Neural progenitor cell (in vitro differentiated cells): ENCODE measurements around the gene ZNF280C. TPM values are rescaled to one million over a fixed set of nuclear protein-coding genes. Genes with fewer than 3 reads are reported as not detected.

Experiments used
- DNase-seq: peaks from one replicate; pipeline ENCODE4 v3.0.0-alpha.2; 2016; ENCODE audit warnings: low spot score
- H2AFZ ChIP-seq: fragments of 200-600 bp; sonication (generic); replicated peaks from 2 replicates; pipeline ENCODE4 v1.6.1; 2016; ENCODE audit warnings: antibody characterized with exemption
- H3F3A ChIP-seq: fragments of 200-600 bp; sonication (generic); 2 replicates; pipeline ENCODE4 v1.6.1; 2016; ENCODE audit warnings: antibody characterized with exemption, low read depth
- H3K27ac ChIP-seq: fragments of 200-600 bp; sonication (generic); 2 replicates; pipeline ENCODE4 v1.5.1; 2016; ENCODE audit warnings: mild to moderate bottlenecking
- H3K27me3 ChIP-seq: fragments of 200-600 bp; sonication (generic); 2 replicates; pipeline ENCODE4 v1.6.1; 2016; ENCODE audit warnings: mild to moderate bottlenecking, moderate library complexity
- H3K36me3 ChIP-seq: fragments of 200-600 bp; sonication (generic); 2 replicates; pipeline ENCODE4 v1.5.1; 2016
- H3K4me1 ChIP-seq: fragments of 200-600 bp; sonication (generic); 2 replicates; pipeline ENCODE4 v1.6.1; 2016; ENCODE audit warnings: mixed run types
- H3K4me2 ChIP-seq: fragments of 200-600 bp; sonication (generic); 2 replicates; pipeline ENCODE4 v1.6.1; 2016
- H3K4me3 ChIP-seq: fragments of 200-600 bp; sonication (generic); 2 replicates; pipeline ENCODE4 v1.5.1; 2016
- H3K79me2 ChIP-seq: fragments of 200-600 bp; sonication (generic); 2 replicates; pipeline ENCODE4 v1.6.1; 2016; ENCODE audit warnings: low read depth
- H3K9ac ChIP-seq: fragments of 200-600 bp; sonication (generic); 2 replicates; pipeline ENCODE4 v1.6.1; 2016
- H3K9me3 ChIP-seq: fragments of 200-600 bp; sonication (generic); 2 replicates; pipeline ENCODE4 v1.5.1; 2016; ENCODE audit warnings: low read depth
- H4K20me1 ChIP-seq: fragments of 200-600 bp; sonication (generic); 2 replicates; pipeline ENCODE4 v1.6.1; 2016; ENCODE audit warnings: low read depth
- H3K27ac Mint-ChIP-seq: 3 replicates; pipeline ENCODE4 v1.8.0; 2021; ENCODE audit warnings: mixed read lengths
- H3K27me3 Mint-ChIP-seq: 2 replicates; pipeline ENCODE4 v1.8.0; 2022; ENCODE audit warnings: low read depth, mild to moderate bottlenecking, inconsistent platforms, moderate library complexity, mixed read lengths; ENCODE audit not compliant: insufficient read depth
- H3K36me3 Mint-ChIP-seq: 3 replicates; pipeline ENCODE4 v1.8.0; 2021; ENCODE audit warnings: mixed read lengths
- H3K4me1 Mint-ChIP-seq: 3 replicates; pipeline ENCODE4 v1.8.0; 2021; ENCODE audit warnings: mixed read lengths
- H3K4me3 Mint-ChIP-seq: 3 replicates; pipeline ENCODE4 v1.8.0; 2021; ENCODE audit warnings: mild to moderate bottlenecking, moderate library complexity, mixed read lengths
- H3K9me3 Mint-ChIP-seq: 3 replicates; pipeline ENCODE4 v1.8.0; 2020; ENCODE audit warnings: mixed read lengths
- EZH2 ChIP-seq: fragments of 200-600 bp; sonication (generic); IDR thresholded peaks from 2 replicates; pipeline ENCODE4 v1.6.1; 2017; ENCODE audit warnings: antibody characterized with exemption, mild to moderate bottlenecking, moderate library complexity
- EZH2phosphoT487 ChIP-seq: fragments of 200-600 bp; sonication (generic); IDR thresholded peaks from 2 replicates; pipeline ENCODE4 v1.6.1; 2017; ENCODE audit warnings: antibody characterized with exemption
- total RNA-seq: library from RNA; depleted of rRNA; stranded (reverse); fragments of >200 nt; gene quantifications from 2 replicates; pipeline ENCODE4 v1.2.3, GENCODE V29; 2015; ENCODE audit warnings: low replicate concordance
- TF ChIP-seq, protein P1 (sequence below): fragments of 200-600 bp; sonication (generic); IDR thresholded peaks from 2 replicates; pipeline ENCODE4 v1.5.1; 2017; ENCODE audit warnings: antibody characterized with exemption, mild to moderate bottlenecking

ZNF280C gene
- total RNA-seq, 1 donor from 2014 or later: 41.8 TPM

DNA sequence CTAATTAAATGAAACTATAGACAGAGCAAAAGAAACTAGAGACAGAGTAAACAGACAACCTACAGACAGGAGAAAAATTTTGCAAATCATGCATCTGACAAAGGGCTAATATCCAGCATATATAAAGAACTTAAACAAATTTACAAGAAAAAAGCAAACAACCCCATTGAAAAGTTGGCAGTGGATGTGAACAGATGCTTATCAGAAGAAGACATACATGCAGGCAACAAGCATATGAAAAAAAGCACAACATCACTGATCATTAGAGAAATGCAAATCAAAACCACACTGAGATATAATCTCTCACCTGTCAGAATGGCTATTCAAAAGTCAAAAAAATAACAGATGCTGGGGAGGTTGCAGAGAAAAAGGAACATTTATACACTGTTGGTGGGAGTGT is 14.8 kb downstream of the ZNF280C start:
- peaks cover under 1% of the 10 kb centered on the region for H3K9me3 ChIP-seq
- H3K4me3 Mint-ChIP-seq: no peak overlapping the region
- H3K36me3 Mint-ChIP-seq: peaks cover 70% of the 10 kb centered on the region

DNA sequence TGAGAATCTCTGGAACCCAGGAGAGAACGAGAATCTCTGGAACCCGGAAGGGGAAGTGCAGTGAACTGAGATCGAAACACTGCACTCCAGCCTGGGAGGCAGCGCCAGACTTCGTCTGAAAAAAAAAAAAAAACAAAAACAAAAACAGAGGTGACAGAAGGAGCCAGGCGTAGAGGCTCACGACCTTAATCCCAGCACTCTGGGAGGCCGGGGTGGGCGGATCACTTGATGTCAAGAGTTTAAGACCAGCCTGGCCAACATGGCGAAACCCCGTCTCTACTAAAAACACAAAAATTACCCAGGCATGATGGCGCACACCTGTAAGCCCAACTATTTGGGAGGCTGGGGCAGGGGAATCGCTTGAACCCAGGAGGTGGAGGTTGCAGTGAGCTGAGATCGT is 17.0 kb downstream of the ZNF280C start:
- Histone ChIP-seq H3F3A (no peaks in the 10 kb centered on the region), H2AFZ (no peak overlapping the region), H3K9ac (no peak overlapping the region), H3K27ac (no peak overlapping the region), H3K36me3 (peaks cover 3% of the 10 kb centered on the region), H3K4me1 (no peaks in the 10 kb centered on the region), H3K9me3 (peaks cover 4% of the 10 kb centered on the region), H4K20me1 (peaks cover 9% of the 10 kb centered on the region), H3K27me3 (no peaks in the 10 kb centered on the region), H3K4me2 (no peak overlapping the region), H3K79me2 (peaks cover 42% of the 10 kb centered on the region), H3K4me3 (no peak overlapping the region)
- no peaks in the 10 kb centered on the region for H3K4me1 Mint-ChIP-seq
- no peak overlapping the region for H3K27ac Mint-ChIP-seq
- no peak for DNase-seq
- peaks cover 71% of the 10 kb centered on the region for H3K36me3 Mint-ChIP-seq
- no peaks in the 10 kb centered on the region for H3K27me3 Mint-ChIP-seq
- TF ChIP-seq EZH2phosphoT487: no peak
- TF ChIP-seq, protein P1, sequence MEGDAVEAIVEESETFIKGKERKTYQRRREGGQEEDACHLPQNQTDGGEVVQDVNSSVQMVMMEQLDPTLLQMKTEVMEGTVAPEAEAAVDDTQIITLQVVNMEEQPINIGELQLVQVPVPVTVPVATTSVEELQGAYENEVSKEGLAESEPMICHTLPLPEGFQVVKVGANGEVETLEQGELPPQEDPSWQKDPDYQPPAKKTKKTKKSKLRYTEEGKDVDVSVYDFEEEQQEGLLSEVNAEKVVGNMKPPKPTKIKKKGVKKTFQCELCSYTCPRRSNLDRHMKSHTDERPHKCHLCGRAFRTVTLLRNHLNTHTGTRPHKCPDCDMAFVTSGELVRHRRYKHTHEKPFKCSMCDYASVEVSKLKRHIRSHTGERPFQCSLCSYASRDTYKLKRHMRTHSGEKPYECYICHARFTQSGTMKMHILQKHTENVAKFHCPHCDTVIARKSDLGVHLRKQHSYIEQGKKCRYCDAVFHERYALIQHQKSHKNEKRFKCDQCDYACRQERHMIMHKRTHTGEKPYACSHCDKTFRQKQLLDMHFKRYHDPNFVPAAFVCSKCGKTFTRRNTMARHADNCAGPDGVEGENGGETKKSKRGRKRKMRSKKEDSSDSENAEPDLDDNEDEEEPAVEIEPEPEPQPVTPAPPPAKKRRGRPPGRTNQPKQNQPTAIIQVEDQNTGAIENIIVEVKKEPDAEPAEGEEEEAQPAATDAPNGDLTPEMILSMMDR: no peak
- TF ChIP-seq EZH2: no peak
- H3K9me3 Mint-ChIP-seq: peaks cover 22% of the 10 kb centered on the region
- no peak overlapping the region for H3K4me3 Mint-ChIP-seq

More for the DNA sequence above, 14.8 kb downstream of the ZNF280C start:
- Histone ChIP-seq H3F3A (no peaks in the 10 kb centered on the region), H3K27ac (no peak overlapping the region), H3K4me1 (no peaks in the 10 kb centered on the region), H4K20me1 (peaks cover 9% of the 10 kb centered on the region), H3K9ac (no peak overlapping the region), H3K79me2 (peaks cover 42% of the 10 kb centered on the region), H3K27me3 (no peaks in the 10 kb centered on the region), H3K36me3 (peaks cover 3% of the 10 kb centered on the region), H2AFZ (no peak overlapping the region), H3K4me3 (no peak overlapping the region), H3K4me2 (no peak overlapping the region)
- TF ChIP-seq EZH2phosphoT487: no peak
- TF ChIP-seq EZH2: no peak
- TF ChIP-seq, protein P1: no peak
- no peaks in the 10 kb centered on the region for H3K4me1 Mint-ChIP-seq
- DNase-seq: no peak
- H3K27me3 Mint-ChIP-seq: peaks cover 2% of the 10 kb centered on the region
- peaks cover 26% of the 10 kb centered on the region for H3K9me3 Mint-ChIP-seq
- H3K27ac Mint-ChIP-seq: no peak overlapping the region

DNA sequence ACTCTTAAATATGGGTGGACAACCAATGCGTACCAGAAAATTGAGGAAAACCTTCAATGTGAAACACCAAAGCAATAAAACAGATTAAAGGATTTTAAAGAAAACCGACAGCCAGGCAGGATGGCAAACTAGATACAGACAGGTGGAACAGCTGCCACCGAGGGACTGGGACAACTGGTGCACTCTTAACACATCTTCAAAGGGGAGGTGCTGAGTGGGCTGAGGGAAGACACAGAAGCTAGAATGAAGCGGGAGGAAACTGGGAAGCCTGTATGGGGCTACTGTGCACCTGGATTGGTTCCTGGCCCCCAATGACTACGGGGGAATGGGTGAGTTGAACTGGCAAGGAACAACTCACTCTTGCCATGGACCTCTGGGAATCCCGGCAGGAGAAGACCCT is 20.7 kb downstream of the ZNF280C start:
- H3K36me3 Mint-ChIP-seq: peaks cover 63% of the 10 kb centered on the region
- H3K27me3 Mint-ChIP-seq: no peaks in the 10 kb centered on the region
- DNase-seq: no peak

More for the DNA sequence above, 20.7 kb downstream of the ZNF280C start:
- H3K4me3 ChIP-seq: no peak overlapping the region
- H3K4me1 ChIP-seq: no peaks in the 10 kb centered on the region
- H3F3A ChIP-seq: no peaks in the 10 kb centered on the region
- no peak overlapping the region for H3K27ac ChIP-seq
- H3K4me1 Mint-ChIP-seq: no peaks in the 10 kb centered on the region
- H2AFZ ChIP-seq: no peak overlapping the region
- H4K20me1 ChIP-seq: peaks cover 9% of the 10 kb centered on the region
- no peaks in the 10 kb centered on the region for H3K27me3 ChIP-seq
- peaks cover 5% of the 10 kb centered on the region for H3K36me3 ChIP-seq
- H3K9me3 Mint-ChIP-seq: peaks cover 3% of the 10 kb centered on the region
- H3K79me2 ChIP-seq: peaks cover 24% of the 10 kb centered on the region
- H3K4me3 Mint-ChIP-seq: no peak overlapping the region
- H3K9ac ChIP-seq: no peak overlapping the region
- no peak for TF ChIP-seq EZH2
- TF ChIP-seq, protein P1: no peak
- no peak overlapping the region for H3K27ac Mint-ChIP-seq
- H3K4me2 ChIP-seq: no peak overlapping the region
- peaks cover 4% of the 10 kb centered on the region for H3K9me3 ChIP-seq
